ENCODE results near the gene CRYBA2. TPM values are rescaled to one million over a fixed set of nuclear protein-coding genes. Genes with fewer than 3 reads are reported as not detected.

CRYBA2 gene
- total RNA-seq, 1 experiment from 2014 or later, result 0.17 TPM

GRCh38 chr2:218956039-218956438 is 37.2 kb downstream of the CRYBA2 start:
- DNase-seq (ENCODE audit: low read depth), result no peak

- DNase-seq (ENCODE audit: low read depth), result no peak
Measured at GRCh38 chr2:218954541-218955300, 38.5 kb downstream of the CRYBA2 start.

GRCh38 chr2:218953366-218953954 is 39.8 kb downstream of the CRYBA2 start:
- DNase-seq (ENCODE audit: low read depth), result no peak

GRCh38 chr2:218952160-218952559 is 41.1 kb downstream of the CRYBA2 start:
- DNase-seq (ENCODE audit: low read depth), result no peak

GRCh38 chr2:218946621-218947020 is 46.6 kb downstream of the CRYBA2 start:
- no peak for DNase-seq (ENCODE audit: low read depth)

GRCh38 chr2:218944759-218945404 is 48.3 kb downstream of the CRYBA2 start:
- no peak for DNase-seq (ENCODE audit: low read depth)

Other genes starting within 250 kb of the CRYBA2 start
- gene CYP27A1, start 211.3 kb downstream of the CRYBA2 start, total RNA-seq (2014; rRNA removed; shearing (Covaris generic)), result 2.7 and 5.2 TPM in 2 replicates
- not detected in 2 replicates for gene PRKAG3, start 161.6 kb downstream of the CRYBA2 start, total RNA-seq (2014; rRNA removed; shearing (Covaris generic))
- gene WNT6, start 133.6 kb downstream of the CRYBA2 start, total RNA-seq (2014; rRNA removed; shearing (Covaris generic)), result 0.05 and 0.39 TPM in 2 replicates
- 0.02 and 0.30 TPM in 2 replicates for gene WNT10A, start 112.6 kb downstream of the CRYBA2 start, total RNA-seq (2014; rRNA removed; shearing (Covaris generic))
- 0.05 TPM in 1 of 2 replicates, not detected in the other for gene CDK5R2, start 33.8 kb downstream of the CRYBA2 start, total RNA-seq (2014; rRNA removed; shearing (Covaris generic))
- gene FEV, start 8.2 kb downstream of the CRYBA2 start, total RNA-seq (2014; rRNA removed; shearing (Covaris generic)), result not detected in 2 replicates
- gene CFAP65, start 48.1 kb upstream of the CRYBA2 start, total RNA-seq (2014; rRNA removed; shearing (Covaris generic)), result not detected in 2 replicates
- gene IHH, start 67.5 kb upstream of the CRYBA2 start, total RNA-seq (2014; rRNA removed; shearing (Covaris generic)), result not detected in 2 replicates
- 13.6 and 19.2 TPM in 2 replicates for gene NHEJ1, start 167.4 kb upstream of the CRYBA2 start, total RNA-seq (2014; rRNA removed; shearing (Covaris generic))
- gene SLC23A3, start 176.6 kb upstream of the CRYBA2 start, total RNA-seq (2014; rRNA removed; shearing (Covaris generic)), result 0.02 TPM in 1 of 2 replicates, not detected in the other
- 30.2 and 43.4 TPM in 2 replicates for gene CNPPD1, start 183.5 kb upstream of the CRYBA2 start, total RNA-seq (2014; rRNA removed; shearing (Covaris generic))
- 54.9 and 66.6 TPM in 2 replicates for gene RETREG2, start 184.9 kb upstream of the CRYBA2 start, total RNA-seq (2014; rRNA removed; shearing (Covaris generic))
- gene ZFAND2B, start 213.4 kb upstream of the CRYBA2 start, total RNA-seq (2014; rRNA removed; shearing (Covaris generic)), result 25.6 and 40.5 TPM in 2 replicates
- gene ABCB6, start 225.5 kb upstream of the CRYBA2 start, total RNA-seq (2014; rRNA removed; shearing (Covaris generic)), result 19.5 and 27.5 TPM in 2 replicates
- gene ATG9A, start 236.2 kb upstream of the CRYBA2 start, total RNA-seq (2014; rRNA removed; shearing (Covaris generic)), result 61.5 and 73.3 TPM in 2 replicates
- 16.8 and 23.5 TPM in 2 replicates for gene ANKZF1, start 236.4 kb upstream of the CRYBA2 start, total RNA-seq (2014; rRNA removed; shearing (Covaris generic))